ENCODE data around the gene RABGAP1L.

- no peak for TF ChIP-seq ZBTB21 (CRISPR knock-in tag; IDR thresholded peaks at IDR 0.05; ENCODE audit: borderline replicate concordance)
- no peak for TF ChIP-seq ZNF532 (CRISPR knock-in tag; IDR thresholded peaks at IDR 0.05; ENCODE audit: borderline replicate concordance)
- TF ChIP-seq JUN (CRISPR knock-in tag; IDR thresholded peaks at IDR 0.05): no peak
- no peak for TF ChIP-seq ATF3 (CRISPR knock-in tag; conservative IDR thresholded peaks at IDR 0.05)
- TF ChIP-seq CTCF (IDR thresholded peaks at IDR 0.05): no peak
- TF ChIP-seq ZBTB43 (CRISPR knock-in tag; IDR thresholded peaks at IDR 0.05): no peak
- no peak for TF ChIP-seq USF1 (CRISPR knock-in tag; IDR thresholded peaks at IDR 0.05)
Measured at GRCh38 chr1:174680101-174680500, 520.8 kb downstream of the RABGAP1L start.
